Astrocyte (in vitro differentiated cells and primary cell): ENCODE data around the gene MPND. TPM values are rescaled to one million over a fixed set of nuclear protein-coding genes. Genes with fewer than 3 reads are reported as not detected.

Experiments used
- DNase-seq: peaks from one replicate; pipeline ENCODE4 v3.0.0-alpha.2; 2010; ENCODE audit warnings: low read depth
- FAIRE-seq: peaks from 2 replicates; lab custom pipeline; 2011; peaks lifted over from hg19 to GRCh38; lab: Jason Lieb, UNC
- H2AFZ ChIP-seq: 2 replicates; pipeline ENCODE4 v1.6.0; 2012; ENCODE audit warnings: low read depth, low read length, inconsistent platforms
- H3K27ac ChIP-seq: 2 replicates; pipeline ENCODE4 v1.5.1; 2011; ENCODE audit warnings: low read depth, low read length, inconsistent platforms
- H3K27me3 ChIP-seq: 2 replicates; pipeline ENCODE4 v1.6.0; 2011; ENCODE audit warnings: low read length, inconsistent platforms; ENCODE audit not compliant: insufficient read depth
- H3K36me3 ChIP-seq: 2 replicates; pipeline ENCODE4 v1.5.1; 2011; ENCODE audit warnings: low read length, inconsistent platforms; ENCODE audit not compliant: insufficient read depth
- H3K4me1 ChIP-seq: 2 replicates; pipeline ENCODE4 v1.5.1; 2011; ENCODE audit warnings: low read length, inconsistent platforms; ENCODE audit not compliant: insufficient read depth
- H3K4me2 ChIP-seq: 2 replicates; pipeline ENCODE4 v1.6.0; 2012; ENCODE audit warnings: low read length, inconsistent platforms
- H3K4me3 ChIP-seq: 2 replicates; pipeline ENCODE4 v1.5.1; 2011; ENCODE audit warnings: low read depth, mild to moderate bottlenecking, low read length, inconsistent platforms; ENCODE audit not compliant: insufficient read depth
- H3K79me2 ChIP-seq: 2 replicates; pipeline ENCODE4 v1.6.0; 2012; ENCODE audit warnings: mild to moderate bottlenecking, low read length, inconsistent platforms; ENCODE audit not compliant: insufficient read depth
- H3K9ac ChIP-seq: 2 replicates; pipeline ENCODE4 v1.6.0; 2012; ENCODE audit warnings: mild to moderate bottlenecking, low read length, inconsistent platforms
- H3K9me3 ChIP-seq: 2 replicates; pipeline ENCODE4 v1.5.1; 2012; ENCODE audit warnings: low read depth, mild to moderate bottlenecking, low read length, inconsistent platforms; ENCODE audit not compliant: insufficient read depth
- H4K20me1 ChIP-seq: 2 replicates; pipeline ENCODE4 v1.6.0; 2012; ENCODE audit warnings: low read length, inconsistent platforms; ENCODE audit not compliant: insufficient read depth
- H3K27ac Mint-ChIP-seq: one replicate; pipeline ENCODE4 v1.8.0; 2021; ENCODE audit warnings: mild to moderate bottlenecking, mixed read lengths; ENCODE audit not compliant: unreplicated experiment
- H3K27me3 Mint-ChIP-seq: one replicate; pipeline ENCODE4 v1.8.0; 2021; ENCODE audit warnings: low read depth, mixed read lengths; ENCODE audit not compliant: unreplicated experiment
- H3K36me3 Mint-ChIP-seq: one replicate; pipeline ENCODE4 v1.8.0; 2021; ENCODE audit warnings: low read depth, mixed read lengths; ENCODE audit not compliant: unreplicated experiment
- H3K4me1 Mint-ChIP-seq: one replicate; pipeline ENCODE4 v1.8.0; 2021; ENCODE audit warnings: low read depth, mixed read lengths; ENCODE audit not compliant: unreplicated experiment
- H3K4me3 Mint-ChIP-seq: one replicate; pipeline ENCODE4 v1.8.0; 2021; ENCODE audit warnings: mild to moderate bottlenecking, moderate library complexity, mixed read lengths; ENCODE audit not compliant: unreplicated experiment
- H3K9me3 Mint-ChIP-seq: one replicate; pipeline ENCODE4 v1.8.0; 2021; ENCODE audit warnings: mild to moderate bottlenecking, mixed read lengths; ENCODE audit not compliant: unreplicated experiment
- EZH2 ChIP-seq: IDR thresholded peaks from 2 replicates; pipeline ENCODE4 v1.6.1; 2012; ENCODE audit warnings: mild to moderate bottlenecking, low read length, inconsistent platforms; ENCODE audit not compliant: insufficient read depth
- total RNA-seq: library from RNA; stranded (reverse); gene quantifications from 2 replicates; pipeline ENCODE4 v1.2.1, GENCODE V29; 2021
- TF ChIP-seq, protein P1 (sequence below): IDR thresholded peaks from 2 replicates; pipeline ENCODE4 v1.5.1; 2011; ENCODE audit warnings: low read depth, mild to moderate bottlenecking, inconsistent platforms, low read length, moderate library complexity; ENCODE audit not compliant: insufficient read depth

The MPND gene
- total RNA-seq, 1 donor from 2014 or later, result 14.7 TPM

- DNase-seq, result no peak
- H3K79me2 ChIP-seq, result peaks cover 80% of the 10 kb centered on the region
- H3K36me3 ChIP-seq, result peaks cover 6% of the 10 kb centered on the region
- H3K9me3 Mint-ChIP-seq, result peaks cover 2% of the 10 kb centered on the region
- H3K27ac Mint-ChIP-seq, result no peak overlapping the region
- H3K4me1 ChIP-seq, result peaks cover 21% of the 10 kb centered on the region
- H3K27ac ChIP-seq, result no peak overlapping the region
- H3K36me3 Mint-ChIP-seq, result peaks cover 4% of the 10 kb centered on the region
- H2AFZ ChIP-seq, result no peak overlapping the region
- H3K4me3 ChIP-seq, result no peak overlapping the region
- H3K9me3 ChIP-seq, result no peaks in the 10 kb centered on the region
- H3K4me3 Mint-ChIP-seq, result peak overlapping the region; percentile 10
- no peak for FAIRE-seq
- H3K9ac ChIP-seq, result peak overlapping the region; percentile 10
- no peak for TF ChIP-seq EZH2
- TF ChIP-seq, protein P1, sequence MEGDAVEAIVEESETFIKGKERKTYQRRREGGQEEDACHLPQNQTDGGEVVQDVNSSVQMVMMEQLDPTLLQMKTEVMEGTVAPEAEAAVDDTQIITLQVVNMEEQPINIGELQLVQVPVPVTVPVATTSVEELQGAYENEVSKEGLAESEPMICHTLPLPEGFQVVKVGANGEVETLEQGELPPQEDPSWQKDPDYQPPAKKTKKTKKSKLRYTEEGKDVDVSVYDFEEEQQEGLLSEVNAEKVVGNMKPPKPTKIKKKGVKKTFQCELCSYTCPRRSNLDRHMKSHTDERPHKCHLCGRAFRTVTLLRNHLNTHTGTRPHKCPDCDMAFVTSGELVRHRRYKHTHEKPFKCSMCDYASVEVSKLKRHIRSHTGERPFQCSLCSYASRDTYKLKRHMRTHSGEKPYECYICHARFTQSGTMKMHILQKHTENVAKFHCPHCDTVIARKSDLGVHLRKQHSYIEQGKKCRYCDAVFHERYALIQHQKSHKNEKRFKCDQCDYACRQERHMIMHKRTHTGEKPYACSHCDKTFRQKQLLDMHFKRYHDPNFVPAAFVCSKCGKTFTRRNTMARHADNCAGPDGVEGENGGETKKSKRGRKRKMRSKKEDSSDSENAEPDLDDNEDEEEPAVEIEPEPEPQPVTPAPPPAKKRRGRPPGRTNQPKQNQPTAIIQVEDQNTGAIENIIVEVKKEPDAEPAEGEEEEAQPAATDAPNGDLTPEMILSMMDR, result no peak
- H3K27me3 ChIP-seq, result no peaks in the 10 kb centered on the region
- H3K4me2 ChIP-seq, result peak overlapping the region; percentile 45
- H4K20me1 ChIP-seq, result peaks cover 71% of the 10 kb centered on the region
- peaks cover 15% of the 10 kb centered on the region for H3K4me1 Mint-ChIP-seq
- H3K27me3 Mint-ChIP-seq, result no peaks in the 10 kb centered on the region
Observed at GRCh38 chr19:4396949-4397783, 53.8 kb downstream of the MPND start.

GRCh38 chr19:4399812-4400134, 56.4 kb downstream of the MPND start:
- Histone ChIP-seq H3K4me3 (peak overlapping the region; percentile 90), H3K4me1 (peaks cover 20% of the 10 kb centered on the region), H4K20me1 (peaks cover 54% of the 10 kb centered on the region), H2AFZ (peak overlapping the region; percentile 3), H3K27ac (peak overlapping the region; percentile 79), H3K4me2 (peak overlapping the region; percentile 96), H3K36me3 (peaks cover 6% of the 10 kb centered on the region), H3K9me3 (no peaks in the 10 kb centered on the region), H3K79me2 (peaks cover 77% of the 10 kb centered on the region), H3K27me3 (no peaks in the 10 kb centered on the region), H3K9ac (peak overlapping the region; percentile 90)
- no peaks in the 10 kb centered on the region for H3K27me3 Mint-ChIP-seq
- no peak for FAIRE-seq
- no peak for DNase-seq
- peak overlapping the region; percentile 68 for H3K27ac Mint-ChIP-seq
- peaks cover 2% of the 10 kb centered on the region for H3K9me3 Mint-ChIP-seq
- no peaks in the 10 kb centered on the region for H3K36me3 Mint-ChIP-seq
- H3K4me1 Mint-ChIP-seq, result peaks cover 10% of the 10 kb centered on the region
- peak overlapping the region; percentile 94 for H3K4me3 Mint-ChIP-seq
- TF ChIP-seq, protein P1, result no peak
